ENCODE measurements around the gene GRIN1. TPM values are rescaled to one million over a fixed set of nuclear protein-coding genes. Genes with fewer than 3 reads are reported as not detected.

GRIN1 gene
- total RNA-seq, 1 donor from 2014 or later = 0.53 TPM

DNA sequence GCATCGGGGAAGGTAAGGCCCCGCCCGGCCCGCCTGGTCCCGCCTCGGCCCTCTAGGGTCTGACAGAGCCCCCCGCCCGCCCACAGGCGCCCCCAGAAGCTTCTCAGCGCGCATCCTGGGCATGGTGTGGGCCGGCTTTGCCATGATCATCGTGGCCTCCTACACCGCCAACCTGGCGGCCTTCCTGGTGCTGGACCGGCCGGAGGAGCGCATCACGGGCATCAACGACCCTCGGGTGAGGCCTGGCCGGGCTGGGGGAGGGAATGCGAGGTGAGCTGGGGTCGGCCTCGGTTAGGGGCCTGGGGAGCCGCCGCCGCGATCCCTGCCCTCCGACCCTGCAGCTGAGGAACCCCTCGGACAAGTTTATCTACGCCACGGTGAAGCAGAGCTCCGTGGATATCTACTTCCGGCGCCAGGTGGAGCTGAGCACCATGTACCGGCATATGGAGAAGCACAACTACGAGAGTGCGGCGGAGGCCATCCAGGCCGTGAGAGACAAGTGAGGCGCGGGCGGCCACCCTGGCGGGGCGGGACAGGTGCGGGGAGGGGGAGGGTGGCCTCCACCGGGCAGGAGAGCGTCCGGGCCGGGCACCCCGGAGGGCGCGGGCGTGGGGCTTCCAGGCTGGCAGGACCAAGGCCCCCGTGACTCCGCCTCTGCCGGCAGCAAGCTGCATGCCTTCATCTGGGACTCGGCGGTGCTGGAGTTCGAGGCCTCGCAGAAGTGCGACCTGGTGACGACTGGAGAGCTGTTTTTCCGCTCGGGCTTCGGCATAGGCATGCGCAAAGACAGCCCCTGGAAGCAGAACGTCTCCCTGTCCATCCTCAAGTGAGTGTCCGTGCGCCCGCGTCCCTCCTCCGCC is 23.8 kb downstream of the GRIN1 start:
- H3K4me3 ChIP-seq (ENCODE audit: low read depth, low read length) = peak overlapping the region; percentile 31
- peak; percentile 32 for TF ChIP-seq CTCF (IDR thresholded peaks at IDR 0.05; ENCODE audit: insufficient read depth, low read length, severe bottlenecking)
- DNase-seq (ENCODE audit: low read depth) = no peak
- no peaks in the 10 kb centered on the region for H3K36me3 ChIP-seq (ENCODE audit: control insufficient read depth, insufficient read depth, low read length)
- H3K27me3 ChIP-seq (ENCODE audit: control insufficient read depth, insufficient read depth, low read length) = peaks cover 20% of the 10 kb centered on the region
- FAIRE-seq = no peak

DNA sequence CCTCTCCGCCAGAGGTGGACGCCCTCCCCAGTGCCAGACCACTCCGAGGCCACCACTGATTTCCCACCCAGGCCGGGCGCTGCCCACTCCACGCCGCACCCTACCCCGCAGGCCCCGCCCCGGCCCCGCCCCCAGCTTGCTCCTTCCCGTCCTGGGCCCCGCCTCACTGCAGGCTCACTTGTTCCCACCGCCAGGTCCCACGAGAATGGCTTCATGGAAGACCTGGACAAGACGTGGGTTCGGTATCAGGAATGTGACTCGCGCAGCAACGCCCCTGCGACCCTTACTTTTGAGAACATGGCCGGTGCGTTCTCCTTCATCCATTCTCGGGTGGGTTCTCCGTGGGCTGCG is 24.4 kb downstream of the GRIN1 start:
- Histone ChIP-seq H3K36me3 (ENCODE audit: control insufficient read depth, insufficient read depth, low read length) (no peaks in the 10 kb centered on the region), H3K27me3 (ENCODE audit: control insufficient read depth, insufficient read depth, low read length) (peaks cover 22% of the 10 kb centered on the region), H3K4me3 (ENCODE audit: low read depth, low read length) (peak overlapping the region; percentile 31)
- no peak for TF ChIP-seq CTCF (IDR thresholded peaks at IDR 0.05; ENCODE audit: insufficient read depth, low read length, severe bottlenecking)
- FAIRE-seq (no peak), DNase-seq (ENCODE audit: low read depth) (no peak)

GRCh38 chr9:137163805-137164204 is 24.9 kb downstream of the GRIN1 start:
- TF ChIP-seq CTCF (IDR thresholded peaks at IDR 0.05; ENCODE audit: insufficient read depth, low read length, severe bottlenecking) = no peak
- FAIRE-seq (no peak), DNase-seq (ENCODE audit: low read depth) (no peak)
- peaks cover 22% of the 10 kb centered on the region for H3K27me3 ChIP-seq (ENCODE audit: control insufficient read depth, insufficient read depth, low read length)
- H3K36me3 ChIP-seq (ENCODE audit: control insufficient read depth, insufficient read depth, low read length) = no peaks in the 10 kb centered on the region
- no peak overlapping the region for H3K4me3 ChIP-seq (ENCODE audit: low read depth, low read length)

DNA sequence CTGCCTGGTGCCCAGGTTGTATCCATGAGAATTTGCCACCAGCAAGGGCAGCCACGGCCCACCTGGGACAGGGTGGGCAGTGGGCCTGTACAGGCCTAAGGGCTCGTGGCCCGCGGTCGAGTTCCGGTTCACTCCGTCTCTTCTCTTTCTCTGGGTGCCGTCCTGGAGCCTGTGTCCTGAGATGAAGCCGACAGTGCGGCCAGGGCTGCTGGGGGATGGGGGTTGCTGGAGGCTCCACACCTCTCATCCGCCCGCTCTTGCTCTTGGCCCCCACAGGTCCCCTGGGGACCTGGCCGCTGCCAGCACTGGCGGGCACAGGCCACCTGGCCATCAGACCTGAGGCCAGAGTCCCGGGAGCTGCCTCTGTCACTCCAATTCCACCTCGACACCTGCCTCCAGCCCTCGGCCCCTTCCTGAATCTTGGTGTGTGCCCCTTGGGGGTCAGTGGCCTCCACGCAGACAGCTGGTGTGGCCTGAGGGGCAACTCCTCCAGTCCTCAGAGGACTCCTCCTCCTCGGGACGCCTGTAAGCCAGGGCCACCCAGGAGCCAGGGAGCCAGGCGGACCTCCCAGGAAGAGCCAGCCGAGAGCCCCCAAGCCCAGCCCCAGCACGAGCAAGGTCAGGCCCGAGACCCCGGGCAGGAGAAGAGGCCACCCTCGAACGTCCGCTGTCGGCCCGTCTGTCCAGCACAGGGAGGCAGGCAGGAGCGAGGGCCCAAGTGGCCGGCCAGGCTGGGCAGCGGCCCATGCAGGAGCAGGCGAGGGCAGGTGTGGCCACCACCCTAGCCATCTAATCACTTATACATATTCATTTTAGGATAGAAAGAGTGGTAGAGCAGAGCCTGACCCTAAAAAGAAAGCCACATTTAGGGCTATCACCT is 25.7 kb downstream of the GRIN1 start:
- peaks cover 20% of the 10 kb centered on the region for H3K27me3 ChIP-seq (ENCODE audit: control insufficient read depth, insufficient read depth, low read length)
- FAIRE-seq (no peak), DNase-seq (ENCODE audit: low read depth) (no peak)
- no peaks in the 10 kb centered on the region for H3K36me3 ChIP-seq (ENCODE audit: control insufficient read depth, insufficient read depth, low read length)
- H3K4me3 ChIP-seq (ENCODE audit: low read depth, low read length) = no peak overlapping the region
- no peak for TF ChIP-seq CTCF (IDR thresholded peaks at IDR 0.05; ENCODE audit: insufficient read depth, low read length, severe bottlenecking)

DNA sequence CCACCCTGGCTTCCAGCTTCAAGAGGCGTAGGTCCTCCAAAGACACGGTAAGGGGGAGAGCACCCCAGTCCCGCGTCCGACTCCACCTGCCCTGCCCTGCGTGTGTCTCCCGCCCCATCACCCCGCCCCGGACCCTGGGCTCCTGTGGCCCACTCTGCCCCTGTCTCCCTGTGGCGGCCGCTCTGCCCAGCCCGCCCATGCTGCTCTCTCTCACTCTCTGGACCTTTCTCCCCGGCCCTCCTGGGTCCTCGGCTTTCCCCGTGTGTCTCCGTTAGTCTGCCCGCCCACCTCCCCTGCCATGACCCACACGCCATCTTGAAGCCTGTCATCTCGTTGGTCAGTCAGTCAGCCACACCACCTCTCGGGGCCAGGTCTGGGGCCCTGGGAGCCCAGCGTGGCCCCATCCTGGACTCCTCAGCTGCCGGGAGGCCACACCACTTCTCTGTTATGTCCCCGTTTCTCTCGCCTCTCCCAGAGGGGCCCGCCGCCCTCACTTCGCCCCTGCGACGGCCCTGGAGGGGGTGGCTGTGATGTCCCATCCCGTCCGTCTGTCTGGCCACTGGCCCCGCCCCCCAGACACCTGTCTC is 26.4 kb downstream of the GRIN1 start:
- FAIRE-seq = no peak
- no peak for DNase-seq (ENCODE audit: low read depth)
- H3K36me3 ChIP-seq (ENCODE audit: control insufficient read depth, insufficient read depth, low read length) = no peaks in the 10 kb centered on the region
- peaks cover 21% of the 10 kb centered on the region for H3K27me3 ChIP-seq (ENCODE audit: control insufficient read depth, insufficient read depth, low read length)
- TF ChIP-seq CTCF (IDR thresholded peaks at IDR 0.05; ENCODE audit: insufficient read depth, low read length, severe bottlenecking) = no peak
- no peak overlapping the region for H3K4me3 ChIP-seq (ENCODE audit: low read depth, low read length)
